ENCODE results near the gene CLASP1.

The CLASP1 gene

GRCh38 chr2:121519732-121520640 lies 129.3 kb downstream of the CLASP1 start:
- ChIA-PET POLR2A (no interaction called here), CTCF (interaction anchor here (1.3 to 1.7 kb wide), 3 partner anchors 10 to 199 kb away, joined by 3 to 6 read pairs (median 3); partner anchors contain the start of gene RNU4ATAC)
- Histone ChIP-seq H3K27ac (ENCODE audit: insufficient read depth in 1 of 2, low read depth in 1 of 2, low read length in 2 of 2, poor library complexity in 1 of 2, severe bottlenecking in 2 of 2) (no peak overlapping the region), H3K4me3 (ENCODE audit: control insufficient read depth in 1 of 7, extremely low read depth in 1 of 7, insufficient read depth in 4 of 7, low read depth in 2 of 7, low read length in 6 of 7) (no peak overlapping the region), H3K9me3 (ENCODE audit: control extremely low read depth in 1 of 5, control insufficient read depth in 4 of 5, insufficient read depth in 2 of 5, low read depth in 1 of 5, low read length in 4 of 5) (no peaks in the 10 kb centered on the region), H3K27me3 (replicated peaks in 2 of 5; ENCODE audit: control insufficient read depth in 4 of 5, insufficient read depth in 5 of 5, low read length in 4 of 5) (no peaks in the 10 kb centered on the region), H3K36me3 (ENCODE audit: control insufficient read depth in 4 of 4, insufficient read depth in 4 of 4, low read length in 3 of 4) (peaks cover under 1 to 59% (median 26%) of the 10 kb centered on the region in 4 experiments), H3K4me1 (ENCODE audit: control extremely low read depth in 1 of 4, control insufficient read depth in 4 of 4, insufficient read depth in 4 of 4, low read length in 3 of 4) (peaks cover 0 to 4% (median 0%) of the 10 kb centered on the region in 4 experiments)
- WGBS (ENCODE audit: insufficient coverage) = 76% methylated on average over 5 of the region's 6 CpGs
- DNase-seq = no peak

- H3K4me3 ChIP-seq (ENCODE audit: control insufficient read depth in 1 of 7, extremely low read depth in 1 of 7, insufficient read depth in 4 of 7, low read depth in 2 of 7, low read length in 6 of 7) = no peak overlapping the region
- peaks cover 3 to 63% (median 31%) of the 10 kb centered on the region in 4 experiments for H3K36me3 ChIP-seq (ENCODE audit: control insufficient read depth in 4 of 4, insufficient read depth in 4 of 4, low read length in 3 of 4)
- DNase-seq = no peak
- no peaks in the 10 kb centered on the region for H3K27me3 ChIP-seq (replicated peaks in 2 of 5; ENCODE audit: control insufficient read depth in 4 of 5, insufficient read depth in 5 of 5, low read length in 4 of 5)
- CTCF ChIA-PET = interaction anchor here (1.2 kb wide), 1 partner anchor 11 kb away, joined by 3 read pairs; no protein-coding TSS in a partner anchor
- 100% methylated on average over 1 of the region's 1 CpG for WGBS (ENCODE audit: insufficient coverage)
- peaks cover 0 to 4% (median 0%) of the 10 kb centered on the region in 4 experiments for H3K4me1 ChIP-seq (ENCODE audit: control extremely low read depth in 1 of 4, control insufficient read depth in 4 of 4, insufficient read depth in 4 of 4, low read length in 3 of 4)
- H3K27ac ChIP-seq (ENCODE audit: insufficient read depth in 1 of 2, low read depth in 1 of 2, low read length in 2 of 2, poor library complexity in 1 of 2, severe bottlenecking in 2 of 2) = no peak overlapping the region
- POLR2A ChIA-PET = no interaction called here
- H3K9me3 ChIP-seq (ENCODE audit: control extremely low read depth in 1 of 5, control insufficient read depth in 4 of 5, insufficient read depth in 2 of 5, low read depth in 1 of 5, low read length in 4 of 5) = no peaks in the 10 kb centered on the region
Observed at GRCh38 chr2:121519153-121519552, 130.1 kb downstream of the CLASP1 start.

- ChIA-PET POLR2A (no interaction called here), CTCF (no interaction called here)
- 95% methylated on average over 2 of the region's 3 CpGs for WGBS (ENCODE audit: insufficient coverage)
- DNase-seq = no peak
- H3K4me3 ChIP-seq (ENCODE audit: control insufficient read depth in 1 of 7, extremely low read depth in 1 of 7, insufficient read depth in 4 of 7, low read depth in 2 of 7, low read length in 6 of 7) = no peak overlapping the region
- peaks cover 0 to 9% (median 0%) of the 10 kb centered on the region in 5 experiments for H3K9me3 ChIP-seq (ENCODE audit: control extremely low read depth in 1 of 5, control insufficient read depth in 4 of 5, insufficient read depth in 2 of 5, low read depth in 1 of 5, low read length in 4 of 5)
- H3K27ac ChIP-seq (ENCODE audit: insufficient read depth in 1 of 2, low read depth in 1 of 2, low read length in 2 of 2, poor library complexity in 1 of 2, severe bottlenecking in 2 of 2) = no peak overlapping the region
- no peaks in the 10 kb centered on the region for H3K4me1 ChIP-seq (ENCODE audit: control extremely low read depth in 1 of 4, control insufficient read depth in 4 of 4, insufficient read depth in 4 of 4, low read length in 3 of 4)
- no peaks in the 10 kb centered on the region for H3K27me3 ChIP-seq (replicated peaks in 2 of 5; ENCODE audit: control insufficient read depth in 4 of 5, insufficient read depth in 5 of 5, low read length in 4 of 5)
- H3K36me3 ChIP-seq (ENCODE audit: control insufficient read depth in 4 of 4, insufficient read depth in 4 of 4, low read length in 3 of 4) = peaks cover 8 to 48% (median 30%) of the 10 kb centered on the region in 4 experiments
Observed at GRCh38 chr2:121513597-121514333, 135.5 kb downstream of the CLASP1 start.

GRCh38 chr2:121510857-121511256 lies 138.4 kb downstream of the CLASP1 start:
- no peaks in the 10 kb centered on the region for H3K27me3 ChIP-seq (replicated peaks in 2 of 5; ENCODE audit: control insufficient read depth in 4 of 5, insufficient read depth in 5 of 5, low read length in 4 of 5)
- H3K27ac ChIP-seq (ENCODE audit: insufficient read depth in 1 of 2, low read depth in 1 of 2, low read length in 2 of 2, poor library complexity in 1 of 2, severe bottlenecking in 2 of 2) = no peak overlapping the region
- peaks cover 0 to 11% (median 1%) of the 10 kb centered on the region in 5 experiments for H3K9me3 ChIP-seq (ENCODE audit: control extremely low read depth in 1 of 5, control insufficient read depth in 4 of 5, insufficient read depth in 2 of 5, low read depth in 1 of 5, low read length in 4 of 5)
- no peaks in the 10 kb centered on the region for H3K4me1 ChIP-seq (ENCODE audit: control extremely low read depth in 1 of 4, control insufficient read depth in 4 of 4, insufficient read depth in 4 of 4, low read length in 3 of 4)
- H3K36me3 ChIP-seq (ENCODE audit: control insufficient read depth in 4 of 4, insufficient read depth in 4 of 4, low read length in 3 of 4) = peaks cover 8 to 55% (median 32%) of the 10 kb centered on the region in 4 experiments
- 100% methylated on average over 1 of the region's 1 CpG for WGBS (ENCODE audit: insufficient coverage)
- ChIA-PET POLR2A (no interaction called here), CTCF (no interaction called here)
- no peak for DNase-seq
- H3K4me3 ChIP-seq (ENCODE audit: control insufficient read depth in 1 of 7, extremely low read depth in 1 of 7, insufficient read depth in 4 of 7, low read depth in 2 of 7, low read length in 6 of 7) = no peak overlapping the region

- Histone ChIP-seq H3K27me3 (replicated peaks in 2 of 5; ENCODE audit: control insufficient read depth in 4 of 5, insufficient read depth in 5 of 5, low read length in 4 of 5) (no peaks in the 10 kb centered on the region), H3K9me3 (ENCODE audit: control extremely low read depth in 1 of 5, control insufficient read depth in 4 of 5, insufficient read depth in 2 of 5, low read depth in 1 of 5, low read length in 4 of 5) (peaks cover 0 to 11% (median 1%) of the 10 kb centered on the region in 5 experiments), H3K4me3 (ENCODE audit: control insufficient read depth in 1 of 7, extremely low read depth in 1 of 7, insufficient read depth in 4 of 7, low read depth in 2 of 7, low read length in 6 of 7) (no peak overlapping the region), H3K27ac (ENCODE audit: insufficient read depth in 1 of 2, low read depth in 1 of 2, low read length in 2 of 2, poor library complexity in 1 of 2, severe bottlenecking in 2 of 2) (no peak overlapping the region), H3K4me1 (ENCODE audit: control extremely low read depth in 1 of 4, control insufficient read depth in 4 of 4, insufficient read depth in 4 of 4, low read length in 3 of 4) (no peaks in the 10 kb centered on the region), H3K36me3 (ENCODE audit: control insufficient read depth in 4 of 4, insufficient read depth in 4 of 4, low read length in 3 of 4) (peaks cover 14 to 52% (median 27%) of the 10 kb centered on the region in 4 experiments)
- POLR2A ChIA-PET = no interaction called here
- no CpG with 5 or more reads among the region's 1 CpG for WGBS (ENCODE audit: insufficient coverage)
- no peak for DNase-seq
- CTCF ChIA-PET = interaction anchor here (1.1 kb wide), 1 partner anchor 9 kb away, joined by 3 read pairs; no protein-coding TSS in a partner anchor
Observed at GRCh38 chr2:121506621-121507020, 142.6 kb downstream of the CLASP1 start.

GRCh38 chr2:121505986-121506586 lies 143.2 kb downstream of the CLASP1 start:
- Histone ChIP-seq H3K4me1 (ENCODE audit: control extremely low read depth in 1 of 4, control insufficient read depth in 4 of 4, insufficient read depth in 4 of 4, low read length in 3 of 4) (no peaks in the 10 kb centered on the region), H3K9me3 (ENCODE audit: control extremely low read depth in 1 of 5, control insufficient read depth in 4 of 5, insufficient read depth in 2 of 5, low read depth in 1 of 5, low read length in 4 of 5) (peaks cover 0 to 11% (median 1%) of the 10 kb centered on the region in 5 experiments), H3K4me3 (ENCODE audit: control insufficient read depth in 1 of 7, extremely low read depth in 1 of 7, insufficient read depth in 4 of 7, low read depth in 2 of 7, low read length in 6 of 7) (no peak overlapping the region), H3K36me3 (ENCODE audit: control insufficient read depth in 4 of 4, insufficient read depth in 4 of 4, low read length in 3 of 4) (peaks cover 14 to 56% (median 29%) of the 10 kb centered on the region in 4 experiments), H3K27ac (ENCODE audit: insufficient read depth in 1 of 2, low read depth in 1 of 2, low read length in 2 of 2, poor library complexity in 1 of 2, severe bottlenecking in 2 of 2) (no peak overlapping the region), H3K27me3 (replicated peaks in 2 of 5; ENCODE audit: control insufficient read depth in 4 of 5, insufficient read depth in 5 of 5, low read length in 4 of 5) (no peaks in the 10 kb centered on the region)
- POLR2A ChIA-PET = no interaction called here
- CTCF ChIA-PET = no interaction called here
- DNase-seq = no peak
- WGBS (ENCODE audit: insufficient coverage) = 98% methylated on average over 4 of the region's 4 CpGs
